Measurements from ENCODE around the gene USB1.

DNA sequence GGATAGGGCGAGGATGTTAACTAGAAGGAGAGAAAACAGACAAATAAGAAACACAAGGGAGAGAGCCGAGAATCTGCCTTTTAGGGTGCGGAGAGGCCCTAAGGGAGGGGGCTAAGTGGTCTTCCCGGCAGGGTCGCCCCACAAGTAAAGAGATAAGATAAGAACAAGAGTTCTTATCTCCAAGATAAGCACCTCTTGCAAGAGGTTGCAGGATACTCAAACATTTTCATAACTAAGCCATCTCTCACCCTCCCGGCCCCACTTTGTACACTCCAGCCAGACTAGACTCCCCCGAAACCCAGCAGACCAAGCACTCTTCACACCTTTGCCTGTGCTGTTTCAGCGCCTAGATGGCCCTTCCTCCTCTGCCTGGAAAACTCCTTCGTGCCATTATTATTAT, 15.0 kb upstream of the USB1 start:
- TF ChIP-seq, protein P1, sequence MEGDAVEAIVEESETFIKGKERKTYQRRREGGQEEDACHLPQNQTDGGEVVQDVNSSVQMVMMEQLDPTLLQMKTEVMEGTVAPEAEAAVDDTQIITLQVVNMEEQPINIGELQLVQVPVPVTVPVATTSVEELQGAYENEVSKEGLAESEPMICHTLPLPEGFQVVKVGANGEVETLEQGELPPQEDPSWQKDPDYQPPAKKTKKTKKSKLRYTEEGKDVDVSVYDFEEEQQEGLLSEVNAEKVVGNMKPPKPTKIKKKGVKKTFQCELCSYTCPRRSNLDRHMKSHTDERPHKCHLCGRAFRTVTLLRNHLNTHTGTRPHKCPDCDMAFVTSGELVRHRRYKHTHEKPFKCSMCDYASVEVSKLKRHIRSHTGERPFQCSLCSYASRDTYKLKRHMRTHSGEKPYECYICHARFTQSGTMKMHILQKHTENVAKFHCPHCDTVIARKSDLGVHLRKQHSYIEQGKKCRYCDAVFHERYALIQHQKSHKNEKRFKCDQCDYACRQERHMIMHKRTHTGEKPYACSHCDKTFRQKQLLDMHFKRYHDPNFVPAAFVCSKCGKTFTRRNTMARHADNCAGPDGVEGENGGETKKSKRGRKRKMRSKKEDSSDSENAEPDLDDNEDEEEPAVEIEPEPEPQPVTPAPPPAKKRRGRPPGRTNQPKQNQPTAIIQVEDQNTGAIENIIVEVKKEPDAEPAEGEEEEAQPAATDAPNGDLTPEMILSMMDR (conservative IDR thresholded peaks at IDR 0.05 in 1 of 2, IDR thresholded peaks at IDR 0.05 in 1 of 2; ENCODE audit: low read depth in 1 of 2, low read length in 2 of 2), result no peak
- no peak for TF ChIP-seq EZH2 (IDR thresholded peaks at IDR 0.05; ENCODE audit: low read length, missing control alignments)
